Right ventricle myocardium superior (tissue), 1 donor: ENCODE results near the gene ZDHHC24. TPM values are rescaled to one million over a fixed set of nuclear protein-coding genes. Genes with fewer than 3 reads are reported as not detected.
"Not testable (repeated sequence)": the region's sequence is repeated elsewhere in the genome, so short reads cannot be mapped to it uniquely, and the experiment has no call there.

Source experiments
- ATAC-seq: fragments of 200-7000 bp; cut with Tn5 transposase; one replicate; pipeline ENCODE4 v1.9.1; 2020; ENCODE audit warnings: mild to moderate bottlenecking; ENCODE audit not compliant: poor library complexity
- DNase-seq: peaks from one replicate; pipeline ENCODE4 v3.0.0-alpha.2; 2020
- intact Hi-C: fragments of 100-400 bp; cut with DNase I; formaldehyde crosslinking; loops from one replicate; pipeline ENCODE4 v1.11.2; 2022
- long read RNA-seq: library from polyadenylated mRNA; unstranded; transcript quantifications from one replicate; pipeline ENCODE4 v2.0.0, GENCODE V29; 2021
- total RNA-seq: library from RNA; stranded (reverse); fragmentation: NEBNext Ultra II Directional; extraction: Animal tissue kit (Norgen Biotek cat#: 25700); gene quantifications from one replicate; pipeline ENCODE4 v1.2.1, GENCODE V29; 2021
- donor health status: DM: no; HTN: yes; CAD: no; lungs with severe emphysema.

ZDHHC24 gene
- total RNA-seq: 4.4 TPM
- long read RNA-seq, full-length matches to known transcripts: 8 of 12 reads
- long read RNA-seq, partial matches to known transcripts: 0 of 12 reads
- long read RNA-seq, other reads (novel, unspliced or antisense): 4 of 12 reads

- DNase-seq (peak; percentile 99), ATAC-seq (peak; percentile 99)
- intact Hi-C loops: no loop called here
Observed at GRCh38 chr11:66545701-66546367, at the start of gene ZDHHC24. ZDHHC24 (minus strand) TSS chr11:66546048; CDS start chr11:66546003, 45 bp downstream.

DNA sequence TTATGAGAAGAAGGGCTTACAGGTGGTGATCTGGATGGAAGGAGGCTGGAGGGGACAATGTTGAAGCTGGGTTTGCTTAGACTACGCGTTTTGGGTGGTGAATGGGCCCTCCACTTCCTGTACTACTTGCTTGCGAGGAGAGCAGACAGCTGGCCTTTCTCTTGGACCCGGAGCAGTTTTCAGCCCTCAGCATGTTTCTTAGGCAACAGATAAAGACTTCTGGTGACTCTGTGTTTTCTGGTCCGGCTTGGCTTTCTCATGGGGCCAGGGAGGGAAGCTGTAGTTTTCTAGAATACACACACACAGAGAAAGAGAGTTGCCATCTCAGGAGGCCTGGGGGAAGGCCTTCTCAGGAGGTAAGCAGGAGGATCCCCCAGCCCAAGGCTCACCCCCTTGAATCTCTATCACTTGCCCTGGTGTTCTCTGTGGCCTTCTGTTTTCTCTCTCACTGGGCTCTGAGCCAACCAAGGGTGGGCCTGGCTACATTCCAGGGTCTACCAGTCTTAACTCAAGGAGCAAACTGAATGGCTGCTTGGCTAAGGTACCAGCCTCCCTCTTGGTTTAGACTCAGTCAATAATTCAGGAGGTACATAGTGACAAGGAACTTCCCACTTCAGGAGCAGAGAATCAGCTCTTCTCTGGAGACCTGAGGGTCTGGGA lies 49.5 kb upstream of the ZDHHC24 start:
- peak; percentile 40 for ATAC-seq
- DNase-seq: peak; percentile 66
- intact Hi-C loops: no loop called here

DNA sequence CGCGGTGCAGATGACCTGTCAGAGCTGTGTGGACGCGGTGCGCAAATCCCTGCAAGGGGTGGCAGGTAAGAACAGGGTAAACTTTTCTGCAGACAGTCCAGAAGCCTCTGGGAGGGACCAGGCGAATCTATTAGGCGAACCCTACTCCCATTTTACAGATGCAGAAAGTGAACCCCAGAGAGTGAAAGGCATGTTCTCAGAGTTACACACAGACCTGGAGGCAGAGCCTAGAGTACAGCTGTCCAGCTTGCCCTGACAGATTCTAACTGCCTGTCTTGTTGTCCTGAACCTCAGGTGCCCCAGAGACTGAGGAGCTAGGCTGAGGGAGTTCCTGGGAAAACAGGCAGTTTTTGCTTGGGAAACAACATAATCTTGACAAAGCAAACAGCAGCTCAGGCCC lies 47.8 kb upstream of the ZDHHC24 start:
- DNase-seq: no peak
- intact Hi-C loops: loop anchor here (2.0 kb wide), 1 partner anchor 23 kb away; the partner anchor contains the start of gene RBM14

DNA sequence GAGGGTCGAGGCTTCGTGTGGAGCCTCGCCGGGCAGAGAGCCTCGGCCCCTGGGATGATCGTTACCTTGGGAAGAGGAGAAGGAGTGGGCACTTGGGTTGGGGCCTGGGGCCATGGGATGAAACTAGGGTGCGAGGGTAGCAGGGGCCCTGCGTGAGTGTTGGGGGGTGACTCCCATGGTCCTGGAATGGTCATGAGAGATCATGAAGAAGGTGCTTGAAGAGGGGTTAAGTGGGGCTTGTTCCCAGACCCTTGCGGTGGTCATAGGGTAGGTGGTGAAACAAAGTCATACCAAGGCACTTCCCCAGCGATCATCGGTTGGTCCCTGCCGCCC lies 47.4 kb upstream of the ZDHHC24 start:
- intact Hi-C loops: loop anchor here (2.0 kb wide), 1 partner anchor 24 kb away; the partner anchor contains the start of gene RBM14
- no peak for DNase-seq
- ATAC-seq: peak; percentile 24

More for the DNA sequence above, 47.8 kb upstream of the ZDHHC24 start:
- no peak for ATAC-seq

DNA sequence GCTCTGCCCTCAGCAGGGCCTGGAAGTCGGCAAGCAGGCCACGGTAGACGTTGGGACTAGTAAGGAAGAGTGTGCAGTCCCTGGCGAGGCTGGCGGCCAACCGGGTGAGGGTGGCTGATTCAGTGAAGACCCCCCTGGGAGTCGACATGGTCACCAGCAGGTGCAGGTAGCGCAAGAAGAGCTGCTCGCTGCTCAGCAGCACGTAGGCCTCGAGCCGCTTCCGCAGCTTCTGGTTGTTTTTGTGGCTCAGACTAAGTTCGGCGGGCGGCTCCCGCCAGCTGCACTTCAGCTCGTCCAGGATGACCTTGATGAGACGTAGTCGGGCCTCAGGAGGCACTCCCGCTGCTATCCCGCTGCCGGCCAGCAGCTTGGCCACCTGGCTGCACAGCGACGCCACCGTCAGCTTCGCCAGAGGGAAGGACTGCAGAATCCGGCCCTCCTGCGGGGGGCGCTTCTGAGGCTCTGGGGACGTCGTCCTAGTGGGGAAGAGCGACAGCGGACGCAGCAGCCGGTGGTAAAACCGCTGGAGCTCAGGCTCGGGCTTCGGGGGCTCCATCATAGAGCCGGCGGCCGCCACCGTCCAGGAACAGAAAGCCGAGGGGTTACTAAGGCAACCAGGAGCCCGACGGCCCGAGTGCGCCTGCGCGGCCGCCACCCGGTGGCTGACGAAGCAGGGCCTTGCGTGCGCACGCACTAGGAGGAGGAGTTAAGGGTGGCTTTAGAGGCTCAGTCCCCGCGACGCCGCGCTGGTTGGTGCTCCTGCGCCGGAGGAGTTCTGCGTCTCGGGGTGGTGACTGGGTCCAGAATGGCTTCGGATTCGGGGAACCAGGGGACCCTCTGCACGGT lies 46.8 kb upstream of the ZDHHC24 start, which contains the start of the genes CCDC87 and CCS:
Gene CCDC87, minus strand, starts transcription at position 607 of the 846 bp plus-strand sequence. Its CDS starts 48 bp downstream, at position 559.
Gene CCS, plus strand, starts transcription at position 729 of the 846 bp plus-strand sequence. Its CDS starts 77 bp downstream, at position 806.
- DNase-seq: peak; percentile 100
- ATAC-seq: peak; percentile 99
- intact Hi-C loops: loop anchor here (2.0 kb wide), 1 partner anchor 24 kb away; the partner anchor contains the start of gene RBM14

- DNase-seq: no peak
- no peak for ATAC-seq
- intact Hi-C loops: no loop called here
Observed at GRCh38 chr11:66591175-66591574, 45.3 kb upstream of the ZDHHC24 start.

- DNase-seq (no peak), ATAC-seq (no peak)
- intact Hi-C loops: no loop called here
Observed at GRCh38 chr11:66589996-66590675, 44.3 kb upstream of the ZDHHC24 start.

- DNase-seq, intact Hi-C loops, ATAC-seq: not testable (repeated sequence)
Observed at GRCh38 chr11:66589315-66589714, 43.5 kb upstream of the ZDHHC24 start.

- intact Hi-C loops: no loop called here
- no peak for DNase-seq
- no peak for ATAC-seq
Observed at GRCh38 chr11:66586136-66586535, 40.3 kb upstream of the ZDHHC24 start.

DNA sequence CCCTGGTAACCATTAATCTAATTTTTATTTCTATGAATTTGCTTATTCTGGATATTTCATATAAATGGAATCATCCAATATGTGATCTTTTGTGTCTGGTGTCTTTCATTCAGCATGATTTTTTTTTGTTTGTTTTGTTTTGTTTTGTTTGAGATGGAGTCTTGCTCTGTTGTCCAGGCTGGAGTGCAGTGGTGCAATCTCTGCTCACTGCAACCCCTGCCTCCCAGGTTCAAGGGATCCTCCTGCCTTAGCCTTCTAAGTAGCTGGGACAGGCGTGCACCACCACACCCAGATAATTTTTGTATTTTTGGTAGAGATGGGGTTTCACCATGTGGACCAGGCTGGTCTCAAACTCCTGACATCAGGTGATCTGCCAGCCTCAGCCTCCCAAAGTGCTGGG lies 39.6 kb upstream of the ZDHHC24 start:
- intact Hi-C loops, DNase-seq, ATAC-seq: not testable (repeated sequence)

- intact Hi-C loops, DNase-seq, ATAC-seq: not testable (repeated sequence)
Observed at GRCh38 chr11:66582565-66583147, 36.8 kb upstream of the ZDHHC24 start.

DNA sequence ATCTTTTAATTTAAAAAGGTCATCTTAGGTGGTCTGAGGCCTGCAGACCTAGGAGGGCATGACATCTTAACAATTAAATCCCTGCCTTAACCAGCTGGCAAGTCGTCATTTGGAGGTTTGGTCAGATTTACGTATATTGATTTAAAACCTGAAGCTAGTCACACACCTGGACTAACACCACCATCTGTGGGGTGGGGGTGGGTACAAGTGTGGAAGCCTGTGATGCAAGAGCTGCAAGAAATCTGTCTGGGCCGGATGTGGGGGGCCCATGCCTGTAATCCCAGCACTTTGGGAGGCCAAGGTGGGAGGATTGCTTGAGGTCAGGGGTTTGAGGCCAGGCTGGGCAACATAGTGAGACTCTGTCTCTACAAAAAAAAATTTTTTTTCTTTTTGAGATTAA lies 35.4 kb upstream of the ZDHHC24 start:
- ATAC-seq (no peak), DNase-seq (no peak)
- intact Hi-C loops: no loop called here

DNA sequence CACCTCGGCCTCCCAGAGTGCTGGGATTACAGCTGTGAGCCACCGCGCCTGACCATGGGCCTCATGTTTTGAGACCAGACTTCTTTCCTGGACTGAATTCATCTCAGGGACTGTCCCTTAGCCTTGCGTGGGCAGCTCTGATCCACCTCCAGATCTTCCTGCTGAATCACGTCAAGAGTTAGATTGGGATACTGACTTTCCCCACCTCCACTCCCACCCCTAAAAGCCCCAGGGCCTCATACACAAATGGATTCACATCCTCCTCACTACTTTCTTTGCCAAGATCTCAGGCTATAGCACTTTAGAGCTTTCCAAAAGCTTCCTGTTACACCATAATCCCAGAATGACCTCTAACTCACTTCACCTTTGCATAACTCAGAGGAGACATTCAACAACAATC lies 35.0 kb upstream of the ZDHHC24 start:
- DNase-seq: no peak
- ATAC-seq: no peak
- intact Hi-C loops: no loop called here

- ATAC-seq (peak; percentile 95), DNase-seq (peak; percentile 89)
- intact Hi-C loops: loop anchor here (2.0 kb wide), 1 partner anchor 100 kb away; no protein-coding TSS in a partner anchor
Observed at GRCh38 chr11:66579017-66579606, 33.3 kb upstream of the ZDHHC24 start.

- intact Hi-C loops: loop anchor here (5.0 kb wide), 1 partner anchor 261 kb away; no protein-coding TSS in a partner anchor
- ATAC-seq (no peak), DNase-seq (no peak)
Observed at GRCh38 chr11:66570850-66571180, 25.0 kb upstream of the ZDHHC24 start.

DNA sequence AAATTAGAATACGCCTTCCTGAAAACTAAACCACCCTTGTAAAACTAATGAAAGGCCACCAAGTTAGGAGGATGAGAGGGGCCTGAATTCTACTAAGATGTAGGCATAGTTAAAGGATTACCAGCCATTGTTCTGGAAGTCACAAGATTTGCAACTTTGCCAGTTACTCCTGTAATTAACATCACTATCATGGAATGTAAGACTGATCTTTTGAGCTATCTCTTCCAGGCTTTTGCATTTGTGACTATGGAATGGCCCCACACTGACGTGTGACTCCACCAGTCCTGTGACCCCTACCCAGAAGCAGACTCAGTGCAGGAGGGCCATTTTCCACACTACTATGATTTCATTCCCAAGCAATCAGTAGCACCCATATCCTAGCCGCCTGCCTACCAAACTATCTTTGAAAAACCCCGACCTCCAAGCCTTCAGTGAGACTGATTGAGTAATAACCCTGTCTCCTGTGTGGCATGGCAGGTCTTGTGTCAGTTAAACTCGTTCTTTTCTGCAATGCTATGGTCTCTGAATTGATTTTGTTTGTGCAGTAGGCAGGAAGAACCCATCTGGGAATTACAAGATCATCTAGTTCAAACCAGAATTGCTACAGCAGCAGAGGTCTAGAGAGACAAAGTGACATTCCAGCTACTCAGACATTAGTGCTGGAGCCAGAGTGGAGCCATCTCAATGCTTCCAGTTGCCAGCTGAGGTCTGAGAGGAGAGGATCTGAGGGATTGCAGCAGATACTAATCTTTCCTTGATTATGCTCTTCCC lies 24.4 kb upstream of the ZDHHC24 start:
- ATAC-seq: no peak
- intact Hi-C loops: loop anchor here (5.0 kb wide), 1 partner anchor 262 kb away; no protein-coding TSS in a partner anchor

DNA sequence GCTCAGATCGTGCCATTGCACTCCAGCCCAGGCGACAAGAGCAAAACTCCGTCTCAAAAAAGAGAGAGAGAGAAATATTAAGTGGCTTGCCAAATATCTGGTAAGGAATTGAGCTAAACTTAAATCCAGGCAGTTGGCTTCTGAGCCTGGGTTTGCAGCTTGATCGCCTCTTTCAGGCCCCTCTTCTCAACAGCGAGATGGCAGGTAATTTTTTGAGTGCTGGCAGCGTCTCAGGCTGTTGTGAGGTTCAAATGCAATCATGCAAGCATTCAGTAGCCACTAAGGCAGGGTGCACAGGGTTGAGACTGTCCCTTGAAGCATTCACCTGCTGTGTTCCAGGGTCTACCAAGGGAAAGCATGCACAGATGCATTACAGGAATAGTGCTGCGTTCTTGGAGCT lies 23.2 kb upstream of the ZDHHC24 start:
- no peak for ATAC-seq
- no peak for DNase-seq
- intact Hi-C loops: no loop called here

More for the DNA sequence above, 24.4 kb upstream of the ZDHHC24 start:
- DNase-seq: no peak
